H4 (cell line): ENCODE measurements around the gene ST13. TPM values are rescaled to one million over a fixed set of nuclear protein-coding genes. Genes with fewer than 3 reads are reported as not detected.
A peak's percentile ranks its signal among the peaks of the same experiment; 100 is the strongest.
"Not testable (repeated sequence)": the region's sequence is repeated elsewhere in the genome, so short reads cannot be mapped to it uniquely, and the experiment has no call there.

ENCODE experiments used
- DNase-seq: peaks from one replicate; pipeline ENCODE4 v3.0.0-alpha.2; 2015; ENCODE audit warnings: low spot score
- total RNA-seq: library from RNA; depleted of rRNA; stranded (reverse); fragments of >200 nt; shearing (Covaris generic); gene quantifications from 2 replicates; pipeline ENCODE4 v1.2.3, GENCODE V29; 2014; rRNA removed

ST13 gene
- total RNA-seq: 145 and 175 TPM in 2 replicates

DNA sequence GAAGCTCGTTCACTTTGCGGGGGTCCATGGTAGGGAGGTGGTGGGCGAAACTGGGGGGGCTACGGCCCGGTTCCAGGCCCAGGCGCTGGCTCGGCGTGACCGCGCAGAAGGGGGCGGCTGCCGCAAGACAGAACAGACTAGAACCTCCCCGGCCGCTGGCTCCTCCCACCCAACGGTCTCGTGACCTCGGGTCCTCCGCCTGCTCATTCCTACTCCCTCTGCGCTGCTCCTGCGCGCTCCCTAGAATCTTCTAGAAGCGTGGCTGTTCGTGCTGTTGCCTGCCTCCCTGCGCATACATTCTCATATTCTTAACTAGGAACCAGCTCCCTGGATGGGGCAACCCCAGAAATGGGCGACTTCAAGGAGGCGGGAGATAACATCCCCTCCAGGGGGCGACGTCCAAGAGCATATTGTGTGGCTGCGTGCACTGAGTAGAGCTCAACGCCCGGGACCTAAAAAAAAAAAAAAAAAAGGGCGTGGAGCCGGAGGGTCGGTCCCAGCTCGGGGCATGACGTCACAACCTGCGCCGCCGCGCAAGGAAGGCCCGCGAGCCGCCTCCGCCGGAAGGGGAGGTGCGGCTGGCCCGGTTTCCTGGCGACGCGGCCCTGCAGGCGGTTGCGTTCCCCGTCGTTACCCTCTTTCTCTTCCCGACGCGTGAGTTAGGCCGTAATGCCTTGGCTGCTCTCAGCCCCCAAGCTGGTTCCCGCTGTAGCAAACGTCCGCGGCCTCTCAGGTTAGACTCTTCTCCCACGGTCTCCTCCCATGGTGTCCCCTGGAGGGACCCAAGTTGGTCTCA, at the start of gene ST13, which contains the start of gene XPNPEP3:
ST13 (minus strand) TSS at position 127 of the 796 bp plus-strand sequence; CDS start at position 28, 99 bp downstream.
XPNPEP3 (plus strand) TSS at position 636 of the 796 bp plus-strand sequence; CDS start at position 670, 34 bp downstream.
- DNase-seq: peak; percentile 96

- DNase-seq: no peak
These were observed 47.7 kb upstream of the ST13 start for GRCh38 chr22:40904101-40904500.

- peak; percentile 34 for DNase-seq
These were observed 42.5 kb upstream of the ST13 start for GRCh38 chr22:40898850-40899357.

- DNase-seq: no peak
These were observed 38.0 kb upstream of the ST13 start for GRCh38 chr22:40894417-40894816.

DNA sequence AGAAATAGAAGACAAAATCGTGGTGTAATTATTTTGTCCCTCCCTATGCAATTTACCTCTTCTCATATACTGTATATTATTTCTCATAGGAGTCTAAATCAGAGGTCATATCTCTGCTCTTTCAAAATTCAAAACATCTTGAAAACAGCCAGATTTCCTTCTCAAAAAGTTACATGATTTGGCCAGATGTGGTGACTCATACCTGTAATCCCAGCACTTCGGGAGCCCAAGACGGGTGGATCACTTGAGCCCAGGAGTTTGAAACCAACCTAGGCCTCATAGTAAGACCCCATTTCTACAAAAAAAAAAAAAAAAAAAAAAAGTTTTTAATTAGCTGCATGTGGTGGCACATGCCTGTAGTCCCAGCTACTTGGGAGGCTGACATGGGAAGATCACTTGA, 34.4 kb upstream of the ST13 start:
- no peak for DNase-seq

GRCh38 chr22:40889116-40889515, 32.7 kb upstream of the ST13 start:
- DNase-seq: no peak

DNA sequence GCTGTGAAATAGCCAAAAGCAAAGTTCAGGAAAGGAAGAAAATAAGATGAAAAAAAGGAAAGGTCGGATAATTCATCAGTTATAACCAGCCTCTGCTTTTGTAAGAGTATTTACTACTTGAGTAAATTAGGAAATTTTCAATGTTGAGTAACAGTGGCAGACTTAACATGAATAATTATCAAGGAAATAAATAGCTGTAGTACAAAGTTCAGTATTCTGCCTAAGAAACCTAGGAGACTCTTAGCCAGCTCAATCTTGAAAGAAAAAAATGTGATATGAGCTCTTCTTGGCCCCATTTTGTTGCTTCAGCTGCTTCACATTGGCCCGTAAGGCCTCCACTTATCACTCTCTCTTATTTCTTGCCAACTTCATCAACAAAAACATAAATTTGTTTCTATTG, 22.5 kb upstream of the ST13 start:
- DNase-seq: no peak

GRCh38 chr22:40877488-40877887, 21.0 kb upstream of the ST13 start:
- DNase-seq: no peak

DNA sequence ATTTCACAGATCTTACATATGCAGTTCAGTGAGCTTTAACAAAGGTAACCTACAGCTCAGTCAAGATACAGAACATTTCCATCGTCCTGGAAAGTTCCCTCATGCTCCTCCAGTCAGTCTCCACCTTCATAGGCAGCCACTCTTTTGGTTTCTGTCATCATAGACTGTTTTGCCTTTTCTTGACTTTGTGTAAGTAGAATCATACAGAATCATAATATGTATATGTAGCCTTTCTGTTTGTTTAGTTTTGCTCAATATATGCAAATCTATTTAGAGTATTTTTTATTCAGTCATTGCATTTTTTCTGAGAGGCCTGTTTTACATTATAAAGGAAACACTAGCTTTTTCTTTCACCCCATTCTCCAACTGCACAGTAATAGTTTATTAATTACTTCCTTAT, 20.5 kb upstream of the ST13 start:
- no peak for DNase-seq

DNA sequence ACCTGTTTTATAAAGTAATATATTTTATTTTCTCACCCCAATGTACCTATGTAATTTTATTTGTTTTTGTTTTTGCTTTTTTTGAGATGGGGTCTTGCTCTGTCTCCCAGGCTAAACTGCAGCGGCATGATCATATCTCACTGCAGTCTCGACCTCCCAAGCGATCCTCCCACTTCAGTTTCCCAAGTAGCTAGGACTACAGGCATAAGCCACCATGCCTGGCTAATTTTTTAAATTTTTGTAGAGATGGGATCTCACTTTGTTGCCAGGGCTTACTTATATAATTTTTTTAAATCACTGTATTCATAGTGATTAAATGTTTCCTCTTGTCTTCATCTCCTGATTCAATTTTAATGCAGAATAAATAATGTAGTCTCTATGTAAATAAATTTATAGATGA, 18.7 kb upstream of the ST13 start:
- DNase-seq: no peak

GRCh38 chr22:40874016-40874415, 17.6 kb upstream of the ST13 start:
- no peak for DNase-seq

- not testable (repeated sequence) for DNase-seq
These were observed 11.9 kb upstream of the ST13 start for GRCh38 chr22:40868379-40868778.

- no peak for DNase-seq
These were observed 10.7 kb upstream of the ST13 start for GRCh38 chr22:40867109-40867508.

DNA sequence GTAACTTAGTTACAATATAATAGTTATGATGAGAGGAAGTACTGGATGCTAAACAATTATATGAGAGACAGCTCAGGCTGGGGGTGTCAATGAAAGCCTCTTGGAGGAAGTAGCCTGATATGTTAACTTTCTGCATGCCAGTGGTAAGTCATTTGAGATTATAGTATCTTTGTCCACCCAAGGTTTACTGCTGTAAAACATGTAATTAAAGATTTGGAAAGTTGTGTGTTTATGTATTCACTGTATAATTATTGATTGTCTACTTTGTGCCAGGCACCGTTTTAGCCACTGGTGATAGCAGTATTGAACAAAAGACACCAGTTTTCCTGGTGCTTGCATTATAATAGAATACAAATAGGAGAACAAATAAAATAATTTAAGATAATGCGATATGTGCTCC, 6.1 kb upstream of the ST13 start:
- no peak for DNase-seq

- no peak for DNase-seq
These were observed 5.6 kb upstream of the ST13 start, which contains the start of gene DNAJB7 for GRCh38 chr22:40862013-40862412. Gene DNAJB7, minus strand, starts transcription at chr22:40862113. Its CDS starts 119 bp downstream, at chr22:40861994.

- no peak for DNase-seq
These were observed 943 bp upstream of the ST13 start for GRCh38 chr22:40857309-40857855.

DNA sequence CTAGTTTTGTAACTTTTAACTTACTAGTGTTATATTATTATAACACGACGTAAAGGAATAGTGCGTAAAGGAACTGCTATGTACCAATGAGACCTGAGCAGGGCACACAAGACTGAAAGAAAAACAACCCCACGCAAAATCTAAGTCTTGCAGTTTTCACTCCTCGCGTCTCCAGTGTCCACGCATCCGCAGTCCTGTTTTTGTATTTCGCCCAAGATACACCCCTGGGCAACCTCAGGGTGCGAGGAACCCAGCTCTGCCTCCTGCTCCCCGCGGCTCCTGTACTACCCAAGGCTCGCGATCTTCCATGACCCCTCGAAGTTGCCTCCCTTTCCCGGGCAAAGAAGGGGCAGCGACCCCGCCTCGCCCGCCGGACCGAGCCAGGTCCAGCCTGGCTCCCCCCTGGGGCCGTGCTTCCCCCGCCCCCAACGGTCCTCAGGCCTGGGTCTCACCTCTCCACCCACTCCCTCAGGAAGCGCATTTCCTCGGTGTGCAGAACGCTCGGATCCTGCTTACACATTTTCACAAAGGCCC, 393 bp downstream of the ST13 start:
- DNase-seq: no peak

DNA sequence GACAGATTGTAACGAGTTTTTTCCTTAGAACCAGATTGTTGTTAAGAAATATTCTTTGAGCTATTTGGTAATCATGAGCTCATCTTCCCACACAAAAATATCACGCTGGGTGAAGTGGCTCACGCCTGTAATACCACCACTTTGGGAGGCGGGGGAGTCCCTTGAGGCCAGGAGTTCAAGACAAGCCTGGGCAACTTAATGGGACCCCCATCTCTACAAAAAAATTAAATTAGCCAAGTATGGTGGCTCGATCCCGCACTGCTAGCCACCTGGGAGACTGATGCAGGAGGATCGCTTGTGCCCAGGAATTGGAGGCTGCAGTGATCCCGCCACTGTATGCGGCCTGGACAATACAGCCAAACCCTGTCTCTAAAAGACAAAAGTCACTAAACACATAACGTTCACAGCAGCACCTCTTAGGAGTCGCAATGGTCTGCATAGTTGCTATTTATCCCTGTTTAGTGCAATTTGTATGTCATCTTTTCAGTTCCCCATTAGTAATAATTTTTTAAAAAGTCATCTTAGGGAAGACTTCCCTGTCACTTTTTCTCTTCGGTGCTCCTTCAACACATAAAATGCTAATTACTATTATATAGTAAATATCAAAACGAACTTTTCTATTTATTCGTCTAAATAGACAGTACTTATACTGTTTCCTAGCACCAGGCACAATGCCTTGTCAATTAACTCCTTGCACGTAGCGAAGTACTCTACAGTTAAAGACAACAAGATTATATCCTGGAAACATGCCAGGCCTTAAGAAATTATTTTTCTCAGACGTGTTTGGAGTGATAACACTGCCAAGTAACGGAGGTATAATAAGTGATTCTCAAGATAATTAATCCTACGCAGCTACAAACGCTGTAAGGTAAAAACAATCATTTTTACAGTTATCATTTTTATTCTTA, 1.1 kb downstream of the ST13 start:
- no peak for DNase-seq

DNA sequence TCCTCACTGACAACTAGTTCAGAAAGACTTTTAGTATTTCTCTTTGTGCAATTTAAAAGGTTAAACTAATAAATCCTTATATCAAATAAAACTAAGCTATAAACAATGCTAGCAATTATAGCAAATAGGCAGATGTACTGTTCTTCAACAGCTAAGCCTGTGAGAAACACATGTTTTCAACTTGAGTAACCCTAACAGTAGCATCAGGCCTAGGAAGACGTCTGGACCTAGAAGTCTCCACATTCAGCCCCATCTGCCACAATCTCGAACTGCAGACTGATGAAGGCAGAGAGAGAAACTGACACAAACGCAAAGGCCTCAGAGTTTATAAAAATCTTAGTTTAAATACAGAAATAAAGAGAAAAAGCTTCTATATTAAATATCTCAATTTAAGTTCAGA, 2.5 kb downstream of the ST13 start:
- DNase-seq: no peak

DNA sequence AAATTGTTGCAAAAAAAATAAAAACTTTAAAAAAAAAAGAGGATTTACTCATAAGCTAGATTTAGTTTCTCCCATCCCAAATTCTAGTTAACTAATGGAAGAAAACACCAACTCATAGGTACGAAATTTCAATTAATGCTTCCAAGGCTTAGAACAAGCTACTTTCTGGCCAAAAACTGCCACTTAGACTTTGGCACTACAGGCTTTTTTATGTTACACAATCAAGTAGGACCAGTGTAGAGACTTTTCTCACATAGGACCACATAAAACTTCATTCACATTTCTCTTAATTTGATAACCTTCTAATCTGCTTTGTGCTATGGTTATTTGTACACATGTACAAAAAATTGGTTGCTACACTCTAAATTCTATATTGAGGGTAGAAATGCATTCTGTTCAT, 3.1 kb downstream of the ST13 start:
- DNase-seq: no peak

GRCh38 chr22:40845816-40846215, 10.6 kb downstream of the ST13 start:
- not testable (repeated sequence) for DNase-seq

DNA sequence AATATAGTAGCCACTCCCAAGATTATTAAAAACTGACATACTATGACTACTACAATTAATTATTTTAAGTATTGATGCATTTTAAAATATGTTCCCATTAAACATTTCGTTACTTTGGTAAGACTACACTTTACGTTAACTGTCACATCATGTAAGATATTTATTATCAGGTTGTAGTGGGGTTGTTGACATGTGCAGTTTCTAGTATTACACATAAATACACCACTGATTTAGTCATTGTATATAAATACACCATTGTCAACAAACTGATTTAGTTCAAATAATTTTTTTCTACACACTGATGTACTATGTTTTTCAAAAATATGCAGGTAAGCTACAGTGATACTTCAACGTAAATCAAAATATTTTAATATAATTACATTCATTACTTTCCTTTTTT, 11.5 kb downstream of the ST13 start:
- no peak for DNase-seq
